ENCODE results near the gene RASSF1.
A peak's percentile ranks its signal among the peaks of the same experiment; 100 is the strongest.

RASSF1 gene

GRCh38 chr3:50299929-50300680 lies 40.5 kb downstream of the RASSF1 start:
- DNase-seq (ENCODE audit: low spot score): no peak

DNA sequence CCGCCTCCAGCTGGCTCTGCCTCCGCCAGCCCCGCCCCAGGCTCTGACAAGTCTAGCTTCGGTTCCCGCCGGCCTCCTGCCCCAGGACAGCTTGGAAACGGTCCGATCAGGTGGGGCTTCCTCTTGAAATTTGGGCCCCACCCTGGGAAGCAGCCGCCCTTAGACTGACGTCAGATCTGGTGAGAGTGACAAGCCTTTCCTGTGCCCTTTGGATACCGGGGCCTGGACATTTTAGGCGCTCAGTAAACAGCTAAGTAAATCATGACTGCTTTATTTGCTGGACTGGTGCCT lies 41.1 kb downstream of the RASSF1 start:
- DNase-seq (ENCODE audit: low spot score): no peak

DNA sequence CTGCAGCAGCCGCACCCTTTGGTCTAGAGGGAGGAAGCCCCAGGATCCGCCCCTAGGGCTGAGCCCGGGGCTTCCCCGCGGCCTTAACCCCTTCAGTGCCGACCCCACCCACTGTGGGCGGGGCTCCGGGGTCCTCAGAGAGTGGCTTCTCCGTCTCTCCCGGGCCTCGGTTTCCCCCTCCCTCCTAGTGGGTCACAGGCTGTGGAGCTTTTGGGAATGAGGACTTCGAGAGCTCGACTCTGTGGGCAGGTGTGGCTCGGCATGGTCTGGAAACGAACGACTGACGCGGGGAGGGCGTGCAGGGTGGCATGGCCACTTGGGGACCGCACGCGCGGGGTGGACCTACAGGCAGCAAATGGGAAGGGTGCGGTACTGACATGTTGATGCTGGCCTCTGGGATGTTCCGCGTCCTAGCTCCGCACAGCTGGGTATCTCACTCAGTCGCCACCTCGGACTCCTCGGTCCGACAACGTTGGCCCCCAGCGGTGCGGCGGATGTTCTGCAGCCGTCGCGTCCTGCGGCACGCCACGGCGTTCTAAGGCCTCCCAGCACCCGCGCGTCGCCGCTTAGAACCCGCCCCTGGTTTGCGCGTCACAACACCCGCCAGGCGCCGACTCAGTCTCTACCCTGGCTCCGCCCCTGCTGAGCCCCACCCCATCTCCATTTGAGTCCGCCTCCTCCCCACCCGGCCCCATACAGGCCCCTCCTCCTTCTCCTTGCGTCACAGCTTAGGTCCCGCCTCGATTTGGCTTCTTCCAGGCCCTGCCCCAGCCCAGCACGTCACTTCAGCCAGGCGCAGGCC lies 41.6 kb downstream of the RASSF1 start, which contains the start of the genes HYAL3 and NAA80:
Gene HYAL3, minus strand, starts transcription at position 570 of the 802 bp plus-strand sequence. CDS start 3,803 bp downstream, outside the sequence.
Gene NAA80, minus strand, starts transcription at position 570 of the 802 bp plus-strand sequence. CDS start 1,942 bp downstream, outside the sequence.
- peak; percentile 99 for DNase-seq (ENCODE audit: low spot score)

- no peak for DNase-seq (ENCODE audit: low spot score)
These were observed 42.5 kb downstream of the RASSF1 start for GRCh38 chr3:50297896-50298725.

GRCh38 chr3:50297384-50297775 lies 43.3 kb downstream of the RASSF1 start:
- DNase-seq (ENCODE audit: low spot score): no peak

GRCh38 chr3:50296721-50297383 lies 43.8 kb downstream of the RASSF1 start:
- no peak for DNase-seq (ENCODE audit: low spot score)

DNA sequence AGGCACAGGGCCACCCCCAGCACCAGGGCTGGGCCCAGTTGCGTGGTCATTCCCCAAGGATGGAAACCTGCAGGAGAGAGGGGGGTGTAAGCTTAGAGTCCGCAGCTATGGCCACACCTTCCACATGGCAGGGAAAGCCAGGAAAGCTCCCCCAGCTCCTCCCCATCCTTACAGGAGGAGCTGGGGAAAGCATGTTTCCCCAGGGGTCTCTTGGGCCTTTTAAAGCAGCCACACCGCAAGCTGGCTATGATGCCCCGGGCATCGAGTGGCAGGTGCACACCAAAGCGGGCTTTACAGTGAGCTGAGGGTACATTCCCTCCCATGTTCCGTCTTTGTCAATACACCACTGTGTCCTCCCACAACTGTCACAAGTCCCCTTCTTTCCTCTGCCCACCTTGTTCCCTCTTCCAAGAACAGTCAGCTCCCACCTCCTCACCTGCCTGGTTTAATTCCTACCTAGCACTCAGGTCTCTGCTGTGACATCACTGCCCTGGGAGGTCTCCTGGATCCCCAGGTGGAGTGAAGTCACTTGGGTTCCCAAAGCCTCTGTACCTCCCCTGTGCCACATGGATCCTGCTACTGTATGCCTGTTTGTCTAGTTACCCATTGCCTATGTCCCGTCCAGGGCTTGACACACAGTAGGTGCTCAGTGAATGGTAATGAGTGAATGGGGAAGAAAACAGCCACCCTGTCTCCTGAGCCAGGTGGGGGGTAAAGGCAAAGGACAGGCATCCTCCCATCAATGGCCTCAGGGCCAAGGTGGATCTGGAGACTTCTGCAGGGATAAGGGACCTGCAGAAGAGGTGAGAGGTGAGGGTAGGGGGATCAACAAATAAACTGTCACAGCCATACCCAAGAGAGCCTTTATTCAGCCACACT lies 44.8 kb downstream of the RASSF1 start:
- no peak for DNase-seq (ENCODE audit: low spot score)

GRCh38 chr3:50294492-50295403 lies 45.9 kb downstream of the RASSF1 start:
- DNase-seq (ENCODE audit: low spot score): no peak

GRCh38 chr3:50294089-50294488 lies 46.5 kb downstream of the RASSF1 start:
- no peak for DNase-seq (ENCODE audit: low spot score)

- no peak for DNase-seq (ENCODE audit: low spot score)
These were observed 47.4 kb downstream of the RASSF1 start for GRCh38 chr3:50293079-50293801.

DNA sequence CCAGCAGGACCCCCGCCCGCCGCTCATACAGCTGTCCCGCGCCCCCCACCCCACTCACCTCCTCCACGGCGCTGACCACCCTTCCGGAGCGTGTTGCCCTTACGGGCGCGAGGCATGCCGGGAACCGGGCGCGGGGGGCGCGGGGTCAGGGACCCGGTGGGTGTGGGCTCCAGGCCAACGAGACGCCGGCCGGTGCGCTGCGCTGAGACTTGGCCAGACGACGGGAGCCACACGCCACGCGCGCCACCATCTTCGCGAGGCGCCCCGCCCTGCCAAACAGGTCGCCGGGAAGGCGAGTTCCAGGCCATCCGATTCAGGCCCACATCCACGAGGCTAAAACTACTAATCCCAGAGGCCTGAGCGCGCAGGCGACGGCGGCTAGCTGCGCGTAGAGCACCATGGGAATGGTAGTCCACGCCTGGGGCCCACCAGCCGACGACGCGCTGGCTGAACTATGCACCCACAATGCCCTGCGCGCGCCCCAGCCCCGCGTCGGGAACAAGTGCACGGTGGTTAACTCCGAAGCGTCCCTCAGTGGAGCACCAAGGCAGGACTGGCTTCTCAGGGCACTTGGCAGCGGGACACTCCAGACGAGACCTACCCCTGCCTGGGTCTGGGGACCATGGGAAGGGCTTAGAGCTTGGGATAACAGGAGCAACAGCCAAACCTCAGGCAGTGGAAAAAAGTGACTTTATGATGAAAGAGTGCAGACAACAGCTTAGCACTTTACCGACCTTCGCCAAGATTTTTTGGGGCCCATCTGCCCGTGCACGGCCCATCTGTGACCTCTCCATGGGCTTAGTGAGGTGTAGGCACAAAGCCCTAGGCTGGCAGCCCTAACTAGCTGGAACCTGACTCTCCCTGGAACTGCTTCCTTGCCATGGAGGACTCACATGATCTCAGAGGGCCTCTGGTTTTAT lies 48.2 kb downstream of the RASSF1 start, which contains the start of gene IFRD2:
Gene IFRD2, minus strand, starts transcription at position 271 of the 920 bp plus-strand sequence. Its CDS starts 155 bp downstream, at position 116.
- DNase-seq (ENCODE audit: low spot score): peak; percentile 97

GRCh38 chr3:50290161-50290641 lies 50.4 kb downstream of the RASSF1 start:
- no peak for DNase-seq (ENCODE audit: low spot score)

DNA sequence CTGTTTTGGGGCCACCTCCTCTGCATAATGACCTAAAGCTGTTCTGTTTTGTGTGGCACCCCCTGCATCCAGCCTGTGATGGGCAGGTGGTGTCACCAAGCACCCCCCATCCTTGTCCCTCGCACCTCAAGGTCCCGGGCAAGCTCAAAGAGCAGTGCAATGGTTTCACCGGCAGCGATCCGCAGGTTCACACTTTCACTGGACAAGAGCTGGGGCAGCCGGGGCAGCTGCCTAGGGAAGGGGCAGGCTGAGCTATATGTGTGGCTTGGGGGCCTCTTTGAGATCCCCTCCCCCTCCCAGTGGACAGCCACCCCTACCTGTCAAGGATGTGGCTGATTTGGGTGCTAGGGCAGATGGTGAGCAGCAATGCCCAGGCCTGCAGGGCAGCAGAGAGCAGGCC lies 51.5 kb downstream of the RASSF1 start:
- no peak for DNase-seq (ENCODE audit: low spot score)

- no peak for DNase-seq (ENCODE audit: low spot score)
These were observed 52.1 kb downstream of the RASSF1 start for GRCh38 chr3:50288387-50289007.

DNA sequence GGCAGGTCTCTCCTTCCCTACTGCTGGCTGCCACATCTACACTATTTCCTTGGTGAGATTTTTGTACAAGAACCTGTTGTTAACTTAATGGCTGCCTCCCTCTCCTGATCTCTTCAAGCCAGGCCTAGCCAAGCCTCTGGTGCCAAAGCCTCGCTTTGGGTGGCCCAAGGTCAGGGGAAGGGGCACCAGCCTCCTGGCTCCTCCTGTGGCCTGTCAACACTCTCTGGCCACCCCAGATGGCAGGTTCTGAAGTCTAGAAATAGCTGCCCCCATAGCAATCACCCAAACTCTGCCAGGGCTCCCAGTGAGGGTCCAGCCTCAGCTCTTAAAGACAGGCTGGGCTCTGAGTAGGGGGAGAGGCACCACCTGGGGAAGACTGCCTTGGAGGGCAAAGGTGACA lies 53.4 kb downstream of the RASSF1 start:
- DNase-seq (ENCODE audit: low spot score): no peak

DNA sequence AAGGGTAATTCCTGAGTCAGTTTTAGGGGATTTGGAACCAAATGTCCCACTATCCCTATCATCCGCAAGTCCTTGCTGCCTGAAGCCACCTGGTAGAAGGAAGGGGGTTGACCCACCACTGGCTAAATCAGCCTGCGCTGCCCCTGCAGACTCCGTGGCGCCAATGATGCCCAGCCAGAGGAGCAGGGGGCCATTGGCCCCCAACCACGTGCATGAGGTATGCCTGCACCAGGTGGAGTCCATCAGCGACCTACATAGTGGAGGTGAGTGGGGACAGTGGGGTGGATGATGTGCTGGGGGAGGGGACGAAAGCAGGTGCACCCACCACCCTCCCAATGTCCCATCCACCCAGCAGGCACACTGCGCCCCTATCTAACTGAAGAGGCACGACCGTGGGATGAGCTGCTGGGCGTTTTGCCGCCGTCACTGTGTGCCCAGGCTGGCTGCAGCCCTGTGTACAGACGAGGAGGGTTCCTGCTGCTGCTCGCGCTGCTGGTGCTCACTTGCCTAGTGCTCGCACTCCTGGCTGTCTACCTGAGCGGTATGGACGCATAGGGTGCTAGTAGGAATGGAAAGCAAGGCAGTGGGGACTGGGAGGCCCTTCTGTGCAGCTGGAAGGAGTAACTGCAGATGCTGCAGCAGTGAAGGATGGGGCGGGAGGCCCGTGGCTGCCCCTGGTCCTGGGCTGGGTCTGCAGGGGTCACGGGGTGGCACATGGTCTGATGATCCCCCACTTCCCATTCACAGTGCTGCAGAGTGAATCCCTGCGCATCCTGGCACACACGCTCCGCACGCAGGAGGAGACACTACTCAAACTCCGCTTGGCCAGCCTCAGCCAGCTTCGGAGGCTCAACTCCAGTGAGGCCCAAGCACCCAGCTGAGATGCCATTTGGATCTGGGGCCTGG lies 54.1 kb downstream of the RASSF1 start:
- DNase-seq (ENCODE audit: low spot score): no peak
